ENCODE measurements around the gene C1orf94.
"Not testable (repeated sequence)": the region's sequence is repeated elsewhere in the genome, so short reads cannot be mapped to it uniquely, and the experiment has no call there.

C1orf94 gene

DNA sequence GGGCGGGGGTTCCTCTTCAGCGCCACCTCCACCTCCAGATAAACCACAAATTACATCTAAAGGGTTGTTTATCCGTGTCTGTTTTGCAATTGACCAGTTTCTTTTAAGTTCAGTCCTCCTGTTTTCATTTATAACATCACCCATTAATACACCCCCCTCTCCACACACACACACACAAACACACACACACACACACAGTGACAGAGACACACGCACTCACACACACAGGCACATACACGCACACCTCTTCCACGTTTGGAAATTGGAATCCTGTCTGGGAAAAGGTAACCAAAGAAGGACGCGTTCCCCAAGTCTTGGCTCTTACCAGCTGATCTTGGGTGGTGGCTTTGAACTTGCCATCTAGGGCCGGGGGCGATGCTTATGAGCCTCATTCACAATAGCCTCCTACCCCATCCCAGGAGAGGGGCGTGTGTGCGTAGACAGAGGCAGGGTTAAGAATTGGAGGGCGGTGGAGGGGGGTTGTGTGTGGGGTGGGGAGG lies 11.2 kb upstream of the C1orf94 start:
- DNase-seq, result no peak

DNA sequence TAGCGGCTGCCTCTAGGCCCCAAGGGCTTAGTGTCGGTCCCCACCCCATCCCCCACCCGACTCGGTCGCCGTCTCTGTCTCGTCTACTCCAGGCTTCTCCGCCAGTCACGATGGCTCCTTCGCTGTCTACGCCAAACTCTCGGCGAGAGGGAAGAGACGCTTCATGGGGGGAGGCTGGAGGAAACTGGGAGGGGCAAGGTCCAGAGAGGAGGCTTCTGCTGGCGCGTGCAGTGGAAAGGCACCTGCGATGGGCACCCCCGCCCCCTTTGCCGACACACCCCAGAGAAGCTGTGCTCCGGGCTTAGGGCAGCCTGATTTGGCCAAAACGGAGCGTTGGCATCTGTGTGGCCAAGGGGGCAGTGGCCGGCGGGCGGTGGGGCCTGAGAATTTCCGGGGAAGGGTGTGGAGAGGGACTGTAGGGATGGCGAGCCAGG lies 10.5 kb upstream of the C1orf94 start:
- no peak for DNase-seq

DNA sequence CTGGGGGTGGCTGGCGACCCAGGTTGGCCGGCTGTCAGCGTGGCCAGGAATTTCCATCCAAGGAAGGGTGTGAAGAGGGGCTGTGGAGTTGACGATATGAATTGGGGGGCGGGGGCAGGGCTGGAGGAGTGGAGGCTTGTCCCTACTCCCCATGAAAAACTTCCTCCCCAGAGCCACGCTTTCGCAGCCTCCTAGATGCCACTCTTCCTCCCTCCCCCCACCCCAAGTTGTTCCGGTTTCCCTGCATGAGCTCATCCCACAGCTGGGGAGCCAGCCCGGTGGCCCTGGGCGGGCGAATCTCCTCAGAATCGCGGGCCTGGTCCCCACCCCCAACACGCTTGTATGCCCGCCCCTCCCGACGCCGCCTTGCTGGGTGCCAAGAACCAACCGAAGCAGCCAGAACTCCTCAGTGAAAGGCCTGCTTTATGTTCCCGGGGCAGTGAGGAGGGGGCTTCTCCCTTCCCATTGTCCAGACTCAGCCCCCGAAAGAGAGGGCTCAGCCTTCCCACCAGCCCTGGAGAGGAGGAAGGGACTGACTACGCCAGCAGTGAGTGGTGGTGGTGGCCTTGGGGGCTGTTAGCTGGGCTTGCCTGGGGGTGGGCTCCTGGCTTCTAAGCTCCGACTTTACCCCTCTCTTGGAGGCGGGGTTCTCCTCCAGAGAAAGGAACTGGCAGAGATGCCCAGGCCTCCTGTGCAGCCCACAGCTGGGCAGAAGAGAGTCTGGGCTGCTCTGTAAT lies 9.9 kb upstream of the C1orf94 start:
- peak; percentile 27 for DNase-seq

DNA sequence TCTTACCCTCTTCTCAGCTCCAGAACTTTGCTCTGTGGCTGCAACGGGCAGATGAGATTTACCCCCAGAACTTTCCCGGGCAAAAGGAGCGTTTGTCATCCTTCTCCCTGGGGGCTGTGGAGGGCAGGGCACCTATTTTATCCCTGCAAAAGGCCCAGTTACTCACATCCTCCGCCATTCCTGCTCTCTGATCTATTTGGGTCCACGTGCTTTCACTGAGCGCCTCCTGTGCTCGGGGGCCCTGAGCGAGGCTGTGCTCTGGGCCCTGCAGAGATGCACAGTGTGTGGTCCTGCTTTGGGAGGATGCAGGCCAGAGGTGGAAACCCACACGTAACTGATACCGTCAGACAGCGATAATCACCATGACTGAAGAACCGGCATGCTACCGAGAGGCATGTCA lies 9.3 kb upstream of the C1orf94 start:
- DNase-seq, result no peak

DNA sequence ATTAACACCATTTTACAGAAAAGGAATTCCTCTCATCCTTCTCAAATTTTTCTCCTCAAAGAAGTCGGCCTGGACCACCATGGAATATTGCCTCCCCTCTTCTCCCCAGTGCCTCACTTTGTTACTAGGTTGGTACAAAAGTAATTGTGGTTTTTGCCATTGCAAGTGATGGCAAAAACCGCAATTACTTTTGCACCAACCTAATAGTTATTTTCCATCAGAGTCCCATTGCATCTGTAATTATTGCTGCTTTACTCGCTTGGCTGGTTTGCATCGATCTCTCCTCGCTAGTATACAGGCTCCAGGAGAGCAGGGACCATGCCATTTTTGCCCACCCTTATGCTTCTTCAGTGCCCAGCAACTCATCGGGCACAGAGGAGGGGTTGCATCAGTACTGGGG lies 963 bp upstream of the C1orf94 start:
- no peak for DNase-seq

DNA sequence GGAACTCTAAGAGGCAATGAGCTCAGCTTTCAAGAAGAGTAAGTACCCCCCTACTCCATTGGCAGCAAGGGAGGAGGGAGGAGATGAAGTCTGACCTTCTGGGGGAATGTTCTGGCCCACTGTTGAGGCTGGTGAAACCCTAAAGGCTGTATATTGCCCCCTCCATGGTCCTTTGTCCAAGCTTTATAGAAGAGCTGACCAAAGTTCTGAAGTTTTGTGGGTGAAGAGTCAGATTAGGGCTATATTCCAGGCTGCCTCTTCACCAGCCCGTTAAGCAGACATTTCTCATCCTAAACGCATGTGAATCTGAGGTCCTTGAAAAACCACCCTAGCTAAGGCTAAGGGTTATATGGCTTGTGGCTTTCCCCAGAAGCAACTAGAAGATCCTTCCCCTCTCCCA lies 1.4 kb downstream of the C1orf94 start:
- DNase-seq, result no peak

DNA sequence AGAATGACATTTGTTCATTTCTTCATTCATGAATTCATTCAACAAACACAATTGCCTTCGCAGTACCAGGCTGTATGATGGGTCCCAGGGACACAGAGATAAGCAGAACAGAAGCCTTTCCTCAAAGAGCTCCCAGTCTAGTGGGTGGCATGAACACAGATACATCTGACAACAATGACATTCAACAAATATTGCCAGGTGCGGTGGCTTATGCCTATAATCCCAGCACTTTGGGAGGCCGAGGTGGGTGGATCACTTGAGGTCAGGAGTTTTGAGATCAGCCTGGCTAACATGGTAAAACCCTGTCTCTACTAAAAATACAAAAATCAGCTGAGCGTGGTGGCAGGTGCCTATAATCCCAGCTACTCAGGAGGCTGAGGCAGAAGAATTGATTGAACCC lies 6.7 kb downstream of the C1orf94 start:
- not testable (repeated sequence) for DNase-seq

DNA sequence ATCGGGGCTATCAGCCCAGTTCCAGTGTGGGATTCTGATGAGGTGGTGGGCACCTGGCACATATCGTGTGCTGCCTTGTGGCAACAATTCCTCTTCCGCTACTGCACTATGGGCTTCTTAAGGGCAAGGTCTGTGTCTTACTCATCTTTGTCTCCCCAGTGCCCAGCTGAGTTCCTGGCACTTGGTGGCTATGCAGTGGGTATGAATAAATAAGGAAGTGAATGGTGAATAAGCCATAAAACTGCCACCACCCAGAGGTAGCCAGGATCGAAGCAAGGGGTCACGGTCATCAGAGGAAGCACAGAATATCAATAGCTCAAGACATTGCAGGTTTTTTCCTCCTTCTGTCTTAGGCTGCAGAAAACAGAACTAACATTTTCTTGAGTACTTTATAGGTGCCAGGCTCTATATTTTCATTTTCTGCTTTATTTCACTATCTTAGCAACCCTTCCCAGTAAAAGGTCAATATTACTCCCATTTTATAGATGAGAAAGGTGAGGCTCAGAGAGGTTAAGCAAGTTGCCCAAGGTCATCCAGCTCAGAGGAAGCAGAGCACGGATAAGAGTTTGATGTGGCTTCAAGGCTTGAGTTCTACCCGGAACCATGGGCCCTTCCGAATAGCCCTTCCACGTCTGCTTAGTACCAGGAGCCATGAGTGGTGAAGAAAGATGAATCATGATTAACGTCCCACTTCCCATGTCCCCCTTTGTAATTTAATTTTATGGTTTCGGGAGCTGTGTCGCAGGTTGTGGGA lies 10.2 kb downstream of the C1orf94 start:
- no peak for DNase-seq

DNA sequence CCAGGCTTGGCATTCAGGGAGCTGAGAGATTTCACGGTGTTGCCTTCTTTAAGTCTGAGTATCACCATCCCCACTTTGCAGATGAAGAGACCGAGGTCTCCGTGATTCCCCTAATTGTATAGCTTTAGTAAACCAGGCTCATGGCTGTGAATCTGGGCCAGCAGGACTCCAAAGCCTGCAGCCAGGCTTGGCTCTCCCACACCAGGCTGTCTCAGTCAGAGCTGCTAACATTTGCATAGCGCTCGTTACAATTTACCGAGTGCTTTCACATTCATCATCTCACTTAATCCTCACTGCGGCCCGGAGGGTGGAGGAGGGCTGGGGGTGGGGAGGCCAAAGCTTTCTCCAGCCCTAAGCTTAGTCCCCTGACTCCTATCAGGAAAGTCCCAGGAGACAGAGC lies 11.7 kb downstream of the C1orf94 start:
- DNase-seq, result no peak

DNA sequence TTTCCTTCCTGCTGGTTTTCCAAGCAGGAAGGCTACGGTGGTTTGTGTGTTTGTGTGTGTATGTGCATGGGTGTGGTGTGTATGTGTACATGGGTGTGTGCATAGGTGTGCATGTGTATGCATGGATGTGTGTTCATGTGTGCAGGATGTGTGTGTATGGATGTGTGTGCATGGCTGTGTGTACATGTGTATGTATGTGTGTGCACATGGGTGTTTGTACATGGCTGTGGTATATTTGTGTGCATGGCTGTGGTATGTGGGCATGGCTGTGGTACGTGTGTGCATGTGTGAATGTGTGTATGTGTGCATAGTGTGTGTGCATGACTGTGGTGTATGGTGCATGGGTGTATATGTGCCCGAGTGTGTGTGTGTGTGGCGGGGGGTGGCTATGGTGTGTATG lies 12.3 kb downstream of the C1orf94 start:
- no peak for DNase-seq

DNA sequence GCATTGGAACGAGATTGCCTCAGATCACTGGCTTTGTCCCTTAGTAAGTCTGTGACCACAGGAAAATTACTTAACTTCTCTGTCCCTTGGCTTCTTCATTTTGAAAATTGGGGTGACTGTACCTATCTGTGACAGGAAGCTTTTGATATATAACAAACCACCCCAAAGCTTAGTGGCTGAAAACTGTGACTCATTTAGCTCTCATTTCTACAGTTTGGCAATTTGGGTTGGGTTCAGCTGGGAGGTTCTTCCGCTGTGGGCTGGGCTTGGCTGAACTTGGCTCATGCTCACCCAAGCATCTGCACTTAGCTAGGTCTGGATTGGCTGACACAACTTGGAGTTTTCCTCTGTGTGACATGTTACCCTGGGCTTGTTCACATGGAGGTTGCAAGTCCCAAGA lies 14.0 kb downstream of the C1orf94 start:
- no peak for DNase-seq

DNA sequence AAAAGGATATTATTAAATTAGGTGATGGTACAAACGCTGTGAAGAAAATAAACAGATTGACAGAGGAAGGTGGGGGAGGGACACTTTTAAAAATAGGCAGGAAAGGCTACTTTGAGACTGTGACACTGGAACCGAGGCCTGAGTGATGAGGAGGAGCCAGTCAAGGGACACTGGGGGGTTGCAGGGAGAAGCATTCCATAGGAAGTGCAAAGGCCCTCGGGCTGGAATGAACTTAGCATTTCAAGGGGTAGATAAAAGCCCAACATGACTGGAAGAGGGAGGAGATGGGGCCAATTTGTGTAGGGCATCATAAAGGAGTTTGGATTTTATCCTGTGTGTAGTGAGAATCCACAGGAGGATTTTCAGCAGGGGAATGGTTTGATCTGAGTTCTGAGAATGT lies 15.9 kb downstream of the C1orf94 start:
- no peak for DNase-seq

DNA sequence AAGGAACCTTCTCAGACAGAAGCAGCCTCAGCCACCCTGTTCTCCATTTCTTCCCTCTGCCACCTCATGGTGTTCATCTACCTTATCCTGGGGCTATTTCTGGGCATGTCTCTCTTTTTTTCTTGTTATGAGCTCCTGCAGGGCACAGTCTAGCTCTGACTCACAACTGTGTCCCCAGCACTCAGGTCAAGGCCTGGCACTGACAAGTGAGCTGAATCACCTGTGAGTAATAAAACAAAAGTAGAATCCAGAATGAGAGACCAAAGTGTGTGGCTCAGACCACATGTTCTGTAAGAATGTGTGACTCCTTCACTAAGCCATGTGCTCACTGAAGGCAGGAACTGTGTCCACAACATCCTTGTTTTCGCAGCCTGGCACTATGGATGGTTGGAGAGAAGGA lies 23.2 kb downstream of the C1orf94 start:
- no peak for DNase-seq

DNA sequence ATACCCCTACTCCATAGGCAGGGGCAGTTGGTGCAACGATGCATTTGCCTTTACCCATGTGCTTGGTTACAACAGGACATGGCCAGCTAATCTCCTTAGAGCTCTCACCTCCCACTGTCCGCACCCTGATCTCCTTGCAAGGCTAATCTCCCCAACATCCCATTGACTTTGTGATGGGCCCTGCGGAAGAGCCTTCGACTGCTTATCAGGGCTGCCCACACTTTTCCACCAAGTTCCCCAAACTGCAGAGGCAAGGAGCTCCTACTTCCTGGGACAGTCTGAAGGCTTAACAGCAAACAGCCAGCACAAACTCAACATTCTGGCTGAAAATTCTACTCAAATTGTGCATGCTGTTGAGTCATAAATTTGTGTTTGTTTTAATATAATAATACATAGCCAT lies 36.0 kb downstream of the C1orf94 start:
- no peak for DNase-seq

DNA sequence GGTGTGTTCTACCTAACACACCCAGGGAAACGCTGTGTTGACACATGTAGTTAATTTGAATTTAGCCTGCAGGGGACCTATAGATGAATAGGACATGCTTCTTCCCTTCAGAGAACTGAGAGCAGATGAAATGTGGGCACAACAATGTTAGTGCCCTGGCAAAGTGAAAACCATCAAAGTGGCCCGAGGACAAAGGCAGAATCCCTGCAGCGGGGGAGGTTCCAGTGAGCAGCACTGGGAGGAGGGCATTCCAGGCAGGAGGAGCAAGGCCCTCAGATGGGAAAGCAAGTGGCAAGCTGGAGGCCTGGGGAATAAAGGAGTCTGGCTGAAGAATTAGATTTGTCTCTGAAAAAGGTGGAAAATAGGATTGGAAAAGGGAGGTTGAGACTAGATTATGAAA lies 37.2 kb downstream of the C1orf94 start:
- peak; percentile 3 for DNase-seq

DNA sequence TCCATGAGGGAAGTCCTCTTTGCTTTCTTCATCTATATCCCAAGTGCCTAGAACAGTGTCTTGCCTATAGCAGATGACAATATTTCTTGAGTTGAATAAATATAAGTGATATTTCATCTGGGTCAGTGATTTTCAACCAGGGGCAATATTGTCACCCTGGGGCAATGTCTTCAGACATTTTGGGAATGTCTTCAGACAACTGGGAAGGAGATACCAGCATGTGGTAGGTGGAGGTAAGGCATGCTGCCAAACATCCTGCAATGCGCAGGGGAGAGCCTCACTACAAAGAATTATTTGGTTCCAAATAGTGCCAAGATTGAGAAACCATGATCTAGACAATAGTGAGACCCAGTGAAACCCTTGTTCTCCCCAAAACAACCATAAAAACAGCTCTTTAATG lies 54.7 kb downstream of the C1orf94 start:
- DNase-seq, result no peak

DNA sequence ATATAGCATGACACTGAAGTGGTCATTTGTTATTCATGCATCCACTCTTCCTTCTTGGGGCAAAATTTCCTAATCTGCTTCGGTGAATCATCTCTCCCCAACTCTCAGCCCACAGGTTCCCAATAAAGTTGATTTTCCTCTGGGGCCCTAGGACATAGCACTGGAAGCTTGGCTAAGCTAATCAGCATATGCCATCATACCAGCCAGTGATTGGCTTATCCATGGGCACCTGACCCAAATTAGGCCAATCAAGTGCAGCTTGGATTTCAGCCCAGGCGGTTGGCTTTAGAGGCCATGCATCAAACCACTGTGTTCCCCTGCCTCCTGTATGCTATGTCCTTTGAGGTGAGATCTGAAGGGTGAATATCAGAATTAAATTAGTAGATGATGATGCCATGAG lies 58.9 kb downstream of the C1orf94 start:
- DNase-seq, result no peak

DNA sequence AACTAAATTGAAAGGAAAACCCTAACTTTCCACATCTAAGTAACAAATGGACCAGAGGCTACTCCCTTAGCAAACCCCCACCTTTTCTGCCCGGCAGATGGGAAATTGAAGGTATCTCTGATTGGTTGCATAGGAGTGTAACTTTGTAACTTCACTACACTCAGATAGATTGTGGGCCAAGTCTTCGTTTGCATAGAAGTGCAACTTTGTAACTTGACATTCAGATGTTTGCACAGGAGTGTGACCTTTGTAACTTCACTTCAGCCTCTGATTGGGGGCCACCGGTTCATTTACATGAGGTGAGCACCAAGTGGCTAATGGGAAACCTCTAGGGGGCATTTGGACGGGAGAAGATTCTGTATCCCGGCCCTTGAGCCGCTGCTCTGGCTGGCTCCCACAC lies 59.4 kb downstream of the C1orf94 start:
- no peak for DNase-seq

DNA sequence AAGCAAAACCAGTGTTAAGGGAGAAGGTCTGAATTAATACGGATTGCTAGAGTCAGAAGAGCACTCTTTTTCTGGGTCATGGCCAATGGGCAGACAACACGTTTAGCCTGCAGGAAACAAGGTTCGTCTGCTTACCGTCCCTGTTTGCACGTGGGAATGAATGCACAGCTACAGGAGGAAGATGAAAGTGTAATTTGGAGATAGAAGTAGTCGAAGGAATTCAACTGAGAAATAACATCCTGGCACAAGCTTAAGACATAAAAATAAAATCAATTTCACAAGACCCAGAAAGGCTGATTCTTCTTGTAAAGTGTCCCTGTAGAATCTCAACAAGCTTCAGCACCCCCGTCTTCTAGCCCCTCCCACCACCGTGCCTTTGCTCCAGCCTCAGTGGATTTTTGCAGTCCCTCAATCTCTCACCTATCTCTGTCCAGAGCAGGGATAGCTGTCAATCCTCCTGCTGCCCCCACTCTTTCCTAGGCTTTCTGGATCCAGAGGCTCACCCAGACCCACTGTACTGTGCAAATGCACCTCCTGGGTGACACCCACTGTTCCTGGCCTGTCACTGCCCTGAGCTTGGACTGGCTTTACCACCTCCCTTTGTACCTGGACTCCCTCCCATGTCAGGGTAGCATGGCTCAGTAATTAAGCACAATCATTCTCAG lies 60.6 kb downstream of the C1orf94 start:
- DNase-seq, result no peak

DNA sequence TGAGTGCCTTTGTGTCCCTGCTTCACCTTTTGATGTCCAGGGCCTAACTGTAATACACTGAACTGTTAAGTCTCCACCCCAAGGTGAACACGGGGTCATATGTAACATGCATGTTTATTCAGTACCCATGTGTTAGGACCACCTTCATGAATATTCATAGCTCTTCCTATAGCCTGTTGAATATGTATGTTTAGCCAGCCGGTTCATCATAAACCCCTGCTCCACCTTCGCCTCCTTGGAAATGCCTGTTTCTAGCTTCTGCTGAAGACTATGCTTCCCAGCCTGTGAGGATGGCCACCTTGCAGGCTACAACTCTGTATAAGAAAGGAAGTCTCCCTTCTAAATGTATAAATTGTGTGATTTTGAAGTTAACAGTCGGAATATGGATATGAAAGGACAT lies 69.3 kb downstream of the C1orf94 start:
- DNase-seq, result no peak

DNA sequence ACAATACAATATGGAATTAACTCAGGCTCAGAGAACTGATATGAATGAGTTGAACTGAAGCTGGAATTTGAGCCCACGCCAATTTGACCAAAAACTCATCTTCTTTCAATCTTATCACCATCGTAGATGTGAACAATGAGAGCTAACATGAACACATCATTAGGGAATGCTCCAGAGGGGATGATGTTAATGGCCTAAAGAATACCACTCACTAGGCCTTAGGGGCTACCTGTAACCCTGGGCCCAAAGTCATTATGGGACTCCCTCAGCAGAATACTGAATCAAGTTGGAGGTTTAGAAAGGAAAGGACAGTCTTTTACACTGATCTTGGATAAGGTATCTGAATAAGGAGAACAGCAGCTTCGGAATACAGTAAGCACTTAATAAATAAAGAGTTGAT lies 73.6 kb downstream of the C1orf94 start:
- no peak for DNase-seq

DNA sequence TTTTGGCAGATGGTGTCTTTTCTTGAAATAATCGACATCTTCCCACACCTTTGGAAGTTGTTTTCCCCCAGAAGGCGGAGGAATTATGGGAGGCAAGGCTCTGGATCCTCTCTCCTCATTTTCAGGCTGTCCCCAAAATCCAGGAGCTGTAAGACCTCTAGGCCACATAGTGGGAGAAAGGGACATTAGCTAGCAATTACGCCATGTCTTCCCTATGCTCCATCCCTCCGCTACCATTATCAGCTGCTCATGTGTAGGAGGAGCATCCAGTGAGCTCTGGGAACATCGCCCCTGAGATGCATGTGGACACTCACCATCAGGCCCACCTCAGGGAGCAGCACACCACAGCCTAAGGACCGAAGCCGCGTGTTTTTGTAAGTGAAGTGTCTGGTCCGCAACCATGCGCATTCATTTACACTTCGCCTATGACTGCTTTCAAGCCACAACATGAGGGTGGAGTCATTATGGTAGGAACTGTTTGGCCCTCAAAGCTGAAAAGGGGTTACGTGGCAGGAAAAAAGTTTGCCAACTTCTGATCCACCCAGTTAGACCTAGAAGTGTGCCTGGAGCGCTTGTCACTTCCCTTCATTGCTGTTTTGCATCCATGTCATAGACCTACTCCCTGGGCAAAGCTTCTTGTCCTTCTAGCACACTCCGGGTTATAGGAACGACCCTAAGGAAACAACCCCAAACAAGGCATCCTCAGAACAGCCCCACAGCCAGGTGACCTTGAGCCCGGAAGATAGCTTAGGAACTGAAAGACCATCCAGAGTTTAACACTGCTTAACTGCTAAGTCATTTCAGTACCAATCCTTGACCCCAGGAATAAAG lies 85.5 kb downstream of the C1orf94 start:
- no peak for DNase-seq

DNA sequence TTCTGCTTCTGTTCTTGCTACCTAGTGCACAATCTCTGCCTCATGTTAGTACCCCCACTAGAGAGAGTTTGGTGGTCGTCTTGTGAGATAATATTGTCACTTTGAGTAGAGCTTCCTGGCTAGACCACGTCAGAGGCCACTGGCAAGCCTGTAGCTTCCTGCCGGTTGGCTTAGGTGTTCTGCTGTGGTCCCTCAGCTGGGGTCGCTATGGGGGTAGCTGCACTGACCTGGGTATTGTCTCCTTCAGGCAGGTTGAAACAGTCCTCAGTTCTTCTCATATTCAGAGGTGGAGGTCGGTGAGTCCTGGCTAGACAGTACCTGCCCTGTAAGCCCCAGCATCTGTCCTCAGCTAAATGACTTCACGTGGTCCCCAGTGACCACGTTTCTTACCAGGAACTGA lies 86.2 kb downstream of the C1orf94 start:
- DNase-seq, result no peak

Measured in NCI-H2227 treated with DMSO at 0.1 percent for 48 hours (cell line).